Endothelial cell of umbilical vein (primary cell): ENCODE data around the gene RPS18. TPM values are rescaled to one million over a fixed set of nuclear protein-coding genes. Genes with fewer than 3 reads are reported as not detected.

Source experiments
- BruUV-seq: library from RNA; stranded (reverse); fragments of 400-500 nt; replicated peaks from 2 replicates; lab custom pipeline; 2021; lab: Mats Ljungman, UMichigan
- CTCF ChIA-PET: fragments of 300-600, 350-600 bp; sonication (Branson Sonifier 250); formaldehyde crosslinking; loops from one replicate; lab custom pipeline; 2021; ENCODE audit warnings: antibody characterized with exemption, inconsistent platforms; lab: Charles Lee
- POLR2A ChIA-PET: fragments of 300-600, 350-600 bp; sonication (Branson Sonifier 250); formaldehyde crosslinking; loops from one replicate; lab custom pipeline; 2021; ENCODE audit warnings: antibody characterized with exemption, inconsistent platforms; lab: Charles Lee
- DNase-seq: peaks from one replicate; pipeline ENCODE4 v3.0.0-alpha.2; 2011; ENCODE audit warnings: low read depth, low spot score
- FAIRE-seq: peaks from 2 replicates; lab custom pipeline; 2011; peaks lifted over from hg19 to GRCh38; lab: Jason Lieb, UNC
- H2AFZ ChIP-seq: 2 replicates; pipeline ENCODE4 v1.6.0; 2012; ENCODE audit warnings: low read depth, low read length, control low read depth, inconsistent platforms
- H3K27ac ChIP-seq: 2 replicates; pipeline ENCODE4 v1.5.1; 2011; ENCODE audit warnings: low read depth, mild to moderate bottlenecking, control low read depth, low read length, moderate library complexity; ENCODE audit not compliant: insufficient read depth
- H3K27me3 ChIP-seq, 2 experiments: 2 replicates each; pipeline versions ENCODE4 v1.6.0 to v1.6.1; 2011; ENCODE audit warnings: low read length in 2 of 2, mixed read lengths in 1 of 2; ENCODE audit not compliant: control insufficient read depth in 2 of 2, insufficient read depth in 2 of 2
- H3K36me3 ChIP-seq, 2 experiments: 2 replicates in 1 of 2; 3 replicates in 1 of 2; pipeline ENCODE4 v1.5.1; 2011; ENCODE audit warnings: low read length in 2 of 2, mild to moderate bottlenecking in 1 of 2, moderate library complexity in 1 of 2; ENCODE audit not compliant: control insufficient read depth in 2 of 2, insufficient read depth in 2 of 2; ENCODE audit errors: extremely low read depth in 1 of 2
- H3K4me1 ChIP-seq: 3 replicates; pipeline ENCODE4 v1.5.1; 2011; ENCODE audit warnings: mild to moderate bottlenecking, low read length; ENCODE audit not compliant: control insufficient read depth, insufficient read depth; ENCODE audit errors: extremely low read depth
- H3K4me2 ChIP-seq: 2 replicates; pipeline ENCODE4 v1.6.1; 2011; ENCODE audit warnings: low read length, control low read depth, mixed read lengths; ENCODE audit not compliant: insufficient read depth
- H3K4me3 ChIP-seq, 3 experiments: fragments of 200-600 bp in 1 of 3; sonication (generic), shearing (Covaris generic) in 1 of 3; replicated peaks in 1 of 3; 2 replicates each; pipeline ENCODE4 v1.5.1; 2011 to 2016; ENCODE audit warnings: control low read depth in 3 of 3, low read length in 3 of 3, mild to moderate bottlenecking in 2 of 3, inconsistent platforms in 1 of 3, low read depth in 1 of 3, moderate library complexity in 1 of 3; ENCODE audit not compliant: insufficient read depth in 1 of 3
- H3K79me2 ChIP-seq: 2 replicates; pipeline ENCODE4 v1.6.0; 2012; ENCODE audit warnings: low read length, inconsistent platforms; ENCODE audit not compliant: control insufficient read depth, insufficient read depth
- H3K9ac ChIP-seq: replicated peaks from 2 replicates; pipeline ENCODE3; 2011; ENCODE audit warnings: low read length, control low read depth; ENCODE audit not compliant: insufficient read depth; ENCODE audit errors: extremely low read depth
- H3K9me1 ChIP-seq: replicated peaks from 3 replicates; pipeline ENCODE4 v1.6.0; 2011; ENCODE audit warnings: mild to moderate bottlenecking, low read length; ENCODE audit not compliant: control insufficient read depth, insufficient read depth; ENCODE audit errors: extremely low read depth
- H3K9me3 ChIP-seq: replicated peaks from 2 replicates; pipeline ENCODE4 v1.5.1; 2012; ENCODE audit warnings: low read length, inconsistent platforms; ENCODE audit not compliant: control insufficient read depth, insufficient read depth
- H4K20me1 ChIP-seq: replicated peaks from 2 replicates; pipeline ENCODE3; 2011; ENCODE audit warnings: mild to moderate bottlenecking, low read length; ENCODE audit not compliant: control insufficient read depth, insufficient read depth; ENCODE audit errors: extremely low read depth
- CTCF ChIP-seq, 2 donors: IDR thresholded peaks; 1 replicate in 1 of 2; 2 replicates in 1 of 2; pipeline ENCODE4 v1.5.1; 2011; ENCODE audit warnings: low read length in 2 of 2, mild to moderate bottlenecking in 2 of 2, moderate library complexity in 2 of 2, control low read depth in 1 of 2, inconsistent platforms in 1 of 2, low read depth in 1 of 2; ENCODE audit not compliant: insufficient read depth in 1 of 2; ENCODE audit errors: extremely low read depth in 1 of 2
- EZH2 ChIP-seq: IDR thresholded peaks from 2 replicates; pipeline ENCODE4 v1.6.1; 2012; ENCODE audit warnings: borderline replicate concordance, low read depth, mild to moderate bottlenecking, moderate library complexity, low read length, inconsistent platforms; ENCODE audit not compliant: severe bottlenecking
- FOS ChIP-seq: IDR thresholded peaks from 2 replicates; pipeline ENCODE4 v1.6.1; 2011; ENCODE audit warnings: mild to moderate bottlenecking, low read length, moderate library complexity, borderline replicate concordance; ENCODE audit not compliant: insufficient read depth
- GATA2 ChIP-seq: IDR thresholded peaks from 2 replicates; pipeline ENCODE4 v1.7.0; 2011; ENCODE audit warnings: low read depth, mild to moderate bottlenecking, moderate library complexity, mixed read lengths, low read length; ENCODE audit not compliant: insufficient read length, insufficient read depth
- JUN ChIP-seq: IDR thresholded peaks from 2 replicates; pipeline ENCODE4 v1.6.1; 2011; ENCODE audit warnings: borderline replicate concordance, low read depth; ENCODE audit not compliant: insufficient read length, insufficient read depth
- MAX ChIP-seq: IDR thresholded peaks from 2 replicates; pipeline ENCODE4 v1.6.1; 2011; ENCODE audit not compliant: insufficient read depth, insufficient read length
- MYC ChIP-seq: IDR thresholded peaks from one replicate; pipeline ENCODE4 v1.6.1; 2011; ENCODE audit warnings: mild to moderate bottlenecking, low read depth, low read length
- POLR2A ChIP-seq: IDR thresholded peaks from 2 replicates; pipeline ENCODE4 v1.6.1; 2012; ENCODE audit warnings: low read depth, mild to moderate bottlenecking, control low read depth, low read length
- POLR2AphosphoS5 ChIP-seq: IDR thresholded peaks from 2 replicates; pipeline ENCODE4 v1.6.1; 2012; ENCODE audit warnings: low read depth, mild to moderate bottlenecking, control low read depth, low read length, moderate library complexity; ENCODE audit not compliant: insufficient read depth
- dilution Hi-C: fragments of 300-500 bp; cut with MboI; formaldehyde crosslinking; loops from one replicate; pipeline ENCODE4 v1.15.0; 2019; ENCODE audit warnings: low sequenced_read_pairs; ENCODE audit not compliant: extremely low pct_ligation_motif_present
- intact Hi-C: fragments of 100-400 bp; cut with micrococcal nuclease; formaldehyde crosslinking; loops from one replicate; pipeline ENCODE4 v1.10.0; 2022
- polyA plus RNA-seq, 4 experiments: library from polyadenylated mRNA; depleted of rRNA in 3 of 4; stranded (reverse) in 3 of 4; unstranded in 1 of 4; fragments of >200 nt; gene quantifications; 2 replicates each; pipeline versions ENCODE4 v1.2.1 to v1.2.3, GENCODE V29; 2011 to 2012; ENCODE audit warnings: missing spikeins in 1 of 4
- total RNA-seq: library from RNA; stranded (reverse); gene quantifications from 2 replicates; pipeline ENCODE4 v1.2.3, GENCODE V29; 2021

Gene RPS18
- total and polyA plus RNA-seq, 2 donors (not counting 3 experiments of a cell fraction or from before 2014, with no cell fraction given): 2,336 to 5,541 TPM

- peaks cover 5 to 22% of the 10 kb centered on the region in 2 experiments for H3K36me3 ChIP-seq
- H3K27me3 ChIP-seq: no peaks in the 10 kb centered on the region
- POLR2A ChIA-PET: interaction anchor here (0.6 to 1.4 kb wide), 12 partner anchors 10 to 470 kb away, joined by 3 to 10 read pairs (median 4); partner anchors contain the start of genes RGL2, RPS18 and VPS52
- intact Hi-C loops: loop anchor here (10.0 kb wide), 1 partner anchor 257 kb away; no protein-coding TSS in a partner anchor
- peak within 1 kb of the TSS; percentile 66 for H2AFZ ChIP-seq
- peak; percentile 99 for DNase-seq
- peak; percentile 90 for FAIRE-seq
- peaks cover 55% of the 10 kb centered on the region for H3K4me1 ChIP-seq
- peak within 1 kb of the TSS; percentile 71 for H3K27ac ChIP-seq
- H4K20me1 ChIP-seq: no peaks in the 10 kb centered on the region
- dilution Hi-C loops: no loop called here
- no peaks in the 10 kb centered on the region for H3K9me1 ChIP-seq
- BruUV-seq: no TSS peak
- peak within 1 kb of the TSS; percentile 60 to 87 (median 87) for H3K4me3 ChIP-seq
- peak within 1 kb of the TSS; percentile 74 for H3K9ac ChIP-seq
- H3K4me2 ChIP-seq: peak within 1 kb of the TSS; percentile 78
- H3K79me2 ChIP-seq: peaks cover 39% of the 10 kb centered on the region
- H3K9me3 ChIP-seq: no peaks in the 10 kb centered on the region
- TF ChIP-seq EZH2: no peak
- TF ChIP-seq POLR2AphosphoS5: peak; percentile 17
- CTCF ChIA-PET: interaction anchor here (0.8 to 1.8 kb wide), 9 partner anchors 9 to 465 kb away, joined by 3 to 17 read pairs (median 3); partner anchors contain the start of genes B3GALT4, PFDN6, RGL2 and TAP1
Measured at GRCh38 chr6:33317669-33318425, 46.0 kb downstream of the RPS18 start, which contains the start of gene ZBTB22. TSS of gene ZBTB22 (minus strand) at chr6:33317744. CDS start at chr6:33316916, 828 bp downstream.

GRCh38 chr6:33318426-33319073 is 46.7 kb downstream of the RPS18 start:
- peaks cover 37% of the 10 kb centered on the region for H3K79me2 ChIP-seq
- H3K27ac ChIP-seq: peak overlapping the region; percentile 71
- no peak overlapping the region for H2AFZ ChIP-seq
- no TSS peak for BruUV-seq
- no peaks in the 10 kb centered on the region for H3K9me1 ChIP-seq
- peak overlapping the region in 2 of 3 experiments; percentile 12 to 87 for H3K4me3 ChIP-seq
- DNase-seq (no peak), FAIRE-seq (no peak)
- H3K27me3 ChIP-seq: no peaks in the 10 kb centered on the region
- TF ChIP-seq POLR2A (no peak), POLR2AphosphoS5 (no peak), EZH2 (no peak), MYC (no peak), CTCF (IDR thresholded peaks at IDR 0.05; ENCODE audit: extremely low read depth in 1 of 2, insufficient read depth in 1 of 2, low read depth in 1 of 2, low read length in 2 of 2) (no peak), GATA2 (no peak), FOS (no peak), MAX (no peak), JUN (no peak)
- H3K9me3 ChIP-seq: no peaks in the 10 kb centered on the region
- H4K20me1 ChIP-seq: no peaks in the 10 kb centered on the region
- peaks cover 5 to 22% of the 10 kb centered on the region in 2 experiments for H3K36me3 ChIP-seq
- H3K4me2 ChIP-seq: peak overlapping the region; percentile 78
- dilution Hi-C loops: no loop called here
- ChIA-PET POLR2A (interaction anchor here (0.7 to 1.2 kb wide), 3 partner anchors 21 to 376 kb away, joined by 3 to 6 read pairs (median 4); partner anchors contain the start of genes RPS18 and VPS52), CTCF (interaction anchor here (0.8 to 1.8 kb wide), 8 partner anchors 10 to 70 kb away, joined by 3 to 17 read pairs (median 3); partner anchors contain the start of genes B3GALT4, PFDN6, RGL2 and WDR46)
- peaks cover 56% of the 10 kb centered on the region for H3K4me1 ChIP-seq
- intact Hi-C loops: loop anchor here (10.0 kb wide), 1 partner anchor 256 kb away; no protein-coding TSS in a partner anchor
- H3K9ac ChIP-seq: peak overlapping the region; percentile 74
